ENCODE data around the gene LDOC1. TPM values are rescaled to one million over a fixed set of nuclear protein-coding genes. Genes with fewer than 3 reads are reported as not detected.
"Not testable (repeated sequence)": the region's sequence is repeated elsewhere in the genome, so short reads cannot be mapped to it uniquely, and the experiment has no call there.

The LDOC1 gene
- 8.1 TPM for total RNA-seq

GRCh38 chrX:141176586-141177451, at the start of gene LDOC1:
Gene LDOC1, minus strand, starts transcription at chrX:141177129. Its CDS starts 108 bp downstream, at chrX:141177021.
- peak; percentile 41 to 78 (median 71) for DNase-seq (ENCODE audit: low read depth in 2 of 3, low spot score in 2 of 3)

DNA sequence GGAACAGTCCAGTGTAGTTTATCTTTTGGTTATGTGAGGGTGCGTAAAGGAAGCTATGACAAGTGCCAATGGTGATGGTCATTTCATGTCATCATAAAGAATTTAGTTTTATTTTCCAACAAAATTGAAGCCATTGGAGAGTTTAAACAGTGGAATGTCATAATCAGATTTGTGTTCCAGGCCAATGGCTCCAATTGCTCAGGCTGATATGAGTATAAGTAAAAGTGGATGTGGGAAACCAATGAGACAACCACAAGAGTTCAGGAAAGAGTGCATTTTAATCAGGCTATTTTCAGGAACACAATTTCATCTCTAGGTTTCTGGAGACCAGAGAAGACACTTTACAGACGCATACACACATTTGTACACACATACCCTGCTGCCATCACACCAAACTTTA, 44.7 kb upstream of the LDOC1 start:
- no peak for DNase-seq (ENCODE audit: low read depth in 2 of 3, low spot score in 2 of 3)

GRCh38 chrX:141220342-141221008, 43.5 kb upstream of the LDOC1 start:
- DNase-seq (ENCODE audit: low read depth in 2 of 3, low spot score in 2 of 3): no peak

DNA sequence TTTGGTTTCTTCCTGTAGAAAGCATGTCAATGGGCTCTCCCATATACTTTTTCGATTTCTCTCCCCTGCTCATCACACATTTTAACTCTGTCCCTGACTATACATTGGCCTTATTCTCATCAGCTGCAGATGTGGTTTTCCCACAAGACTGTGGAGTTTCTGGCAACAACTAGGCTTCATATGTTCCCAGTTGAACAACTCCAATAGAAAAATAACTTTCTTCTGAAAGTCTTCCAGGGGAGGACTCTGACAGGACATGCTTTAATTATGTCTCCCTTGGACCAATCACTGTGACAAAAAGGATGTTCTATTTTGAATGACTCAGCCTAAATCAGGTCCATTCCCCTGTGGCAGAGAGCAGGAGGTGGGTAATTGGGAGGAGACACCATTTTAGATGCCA, 37.3 kb upstream of the LDOC1 start:
- no peak for DNase-seq (ENCODE audit: low read depth in 2 of 3, low spot score in 2 of 3)

DNA sequence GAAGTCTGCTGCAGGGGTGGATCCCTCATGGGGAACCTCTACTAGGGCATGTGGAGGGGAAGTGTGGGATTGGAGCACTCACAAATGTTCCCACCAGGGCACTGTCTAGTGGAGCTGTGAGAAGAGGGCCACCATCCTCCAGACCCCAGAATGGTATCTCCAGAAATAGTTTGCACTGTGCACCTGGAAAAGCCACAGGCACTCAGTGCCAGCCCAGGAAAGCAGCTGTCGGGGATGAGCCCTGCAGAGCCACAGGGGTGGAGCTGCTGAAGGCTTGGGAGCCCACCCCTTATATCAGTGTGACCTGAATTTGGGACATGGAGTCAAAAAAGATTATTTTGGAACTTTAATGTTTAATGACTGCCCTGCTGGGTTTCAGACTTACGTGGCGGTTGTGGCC, 25.0 kb upstream of the LDOC1 start:
- DNase-seq (ENCODE audit: low read depth in 2 of 3, low spot score in 2 of 3): no peak

DNA sequence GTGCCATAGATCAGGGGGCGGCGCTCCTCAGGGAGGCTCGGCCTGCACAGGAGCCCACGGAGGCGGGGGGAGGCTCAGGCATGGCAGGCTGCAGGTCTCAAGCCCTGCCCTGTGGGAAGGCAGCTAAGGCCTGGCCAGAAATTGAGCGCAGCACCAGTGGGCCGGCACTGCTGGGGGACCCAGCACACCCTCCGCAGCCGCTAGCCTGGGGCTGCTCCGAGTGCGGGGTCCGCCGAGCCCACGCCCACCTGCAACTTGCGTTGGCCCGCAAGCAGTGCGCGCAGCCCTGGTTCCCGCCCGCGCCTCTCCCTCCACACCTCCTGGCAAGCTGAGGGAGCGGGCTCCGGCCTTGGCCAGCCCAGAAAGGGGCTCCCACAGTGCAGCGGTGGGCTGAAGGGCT, 11.6 kb upstream of the LDOC1 start:
- DNase-seq (ENCODE audit: low read depth in 2 of 3, low spot score in 2 of 3): not testable (repeated sequence)

DNA sequence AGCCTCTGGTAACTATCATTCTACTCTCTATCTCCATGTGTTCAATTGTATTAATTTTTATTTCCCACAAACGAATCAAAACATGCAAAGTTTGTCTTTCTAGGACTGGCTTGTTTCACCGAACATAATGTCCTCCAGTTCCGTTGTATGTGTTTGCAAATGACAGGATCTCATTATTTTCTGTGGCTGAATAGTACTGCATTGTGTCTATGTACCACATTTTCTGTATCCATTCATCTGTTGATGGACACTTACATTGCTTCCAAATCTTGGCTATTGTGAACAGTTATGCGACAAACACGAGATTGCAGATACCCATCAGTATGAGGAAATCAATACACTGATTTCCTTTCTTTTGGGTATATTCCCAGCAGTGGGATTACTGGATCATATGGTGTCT, 8.4 kb upstream of the LDOC1 start:
- no peak for DNase-seq (ENCODE audit: low read depth in 2 of 3, low spot score in 2 of 3)

- DNase-seq (ENCODE audit: low read depth in 2 of 3, low spot score in 2 of 3): no peak
Measured at GRCh38 chrX:141183000-141183399, 6.1 kb upstream of the LDOC1 start.

- DNase-seq (ENCODE audit: low read depth in 2 of 3, low spot score in 2 of 3): peak in 1 of 3 donors; percentile 1
Measured at GRCh38 chrX:141180851-141181250, 3.9 kb upstream of the LDOC1 start.

DNA sequence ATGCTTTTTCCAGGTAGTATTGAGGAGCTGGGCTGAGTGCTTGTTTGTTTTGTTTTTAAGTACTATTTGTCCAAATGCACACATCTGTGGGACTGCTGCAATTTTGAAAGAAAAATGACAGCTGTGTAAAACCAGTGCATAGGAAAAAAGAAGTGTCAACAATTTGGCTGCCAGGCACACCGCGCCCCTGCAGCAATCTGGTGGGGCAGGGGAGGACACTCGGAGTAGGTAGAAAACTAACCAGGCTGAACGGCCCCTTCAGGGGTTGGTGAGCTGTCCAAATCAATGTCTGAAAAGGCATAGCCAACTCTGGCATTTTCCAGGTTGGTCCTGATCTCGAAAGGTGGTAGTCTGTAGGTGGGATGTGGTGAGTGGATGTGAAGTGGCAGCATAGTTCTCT, 1.1 kb downstream of the LDOC1 start:
- no peak for DNase-seq (ENCODE audit: low read depth in 2 of 3, low spot score in 2 of 3)

DNA sequence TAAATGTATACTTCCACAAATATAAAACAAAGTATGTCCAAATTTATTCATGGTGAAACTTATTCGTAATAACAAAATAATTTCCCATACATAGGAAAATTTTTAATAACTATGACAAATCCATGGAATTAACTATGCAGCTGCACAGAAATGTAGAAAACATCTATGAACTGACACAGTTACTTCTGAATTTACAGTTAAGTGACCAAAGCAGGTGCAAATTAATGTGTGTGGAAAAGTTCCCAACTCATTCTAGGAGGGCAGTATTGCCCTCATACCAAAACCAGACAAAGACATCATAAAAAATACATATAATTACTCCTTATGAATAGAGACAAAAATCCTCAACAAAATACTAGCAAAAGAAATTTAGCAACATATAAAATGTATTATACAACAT, 12.5 kb downstream of the LDOC1 start:
- DNase-seq (ENCODE audit: low read depth in 2 of 3, low spot score in 2 of 3): no peak

GRCh38 chrX:141158084-141158483, 18.8 kb downstream of the LDOC1 start:
- no peak for DNase-seq (ENCODE audit: low read depth in 2 of 3, low spot score in 2 of 3)

DNA sequence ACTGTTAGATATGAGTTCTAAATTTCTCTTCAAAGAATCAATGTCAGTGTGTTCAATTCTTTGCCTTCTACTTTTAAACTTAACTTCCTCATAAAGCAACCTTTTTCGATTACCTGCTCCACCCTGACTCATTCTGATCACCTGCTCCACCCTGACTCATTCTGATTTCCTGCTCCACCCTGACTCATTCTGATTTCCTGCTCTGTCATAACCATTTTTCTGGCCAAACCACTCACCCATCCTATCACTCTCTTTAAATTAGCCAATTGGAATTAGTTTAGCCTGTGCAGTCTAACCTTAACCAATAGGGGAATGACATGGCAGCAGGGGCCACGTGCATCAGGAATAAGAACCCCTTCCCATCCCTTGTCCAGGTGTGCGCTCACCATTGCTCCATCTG, 21.7 kb downstream of the LDOC1 start:
- not testable (repeated sequence) for DNase-seq (ENCODE audit: low read depth in 2 of 3, low spot score in 2 of 3)

DNA sequence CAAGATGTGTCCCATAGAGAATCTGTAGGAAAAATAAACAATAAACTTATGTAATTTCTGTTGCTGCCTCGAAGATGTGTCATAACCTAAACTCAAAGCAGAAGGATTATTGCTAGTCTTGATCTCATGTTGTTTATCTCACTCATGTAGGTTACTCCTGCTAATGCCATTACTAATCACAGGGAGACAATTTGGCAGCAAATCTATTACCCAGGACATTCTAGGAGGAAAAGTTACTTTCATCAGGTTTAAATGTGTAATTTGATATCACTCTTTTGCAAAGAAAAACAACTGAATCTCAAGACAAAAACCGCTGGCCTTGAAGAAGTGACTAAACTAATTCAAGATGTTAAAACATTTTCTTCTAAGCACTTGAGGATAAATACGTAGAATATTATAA, 34.0 kb downstream of the LDOC1 start:
- DNase-seq (ENCODE audit: low read depth in 2 of 3, low spot score in 2 of 3): no peak

DNA sequence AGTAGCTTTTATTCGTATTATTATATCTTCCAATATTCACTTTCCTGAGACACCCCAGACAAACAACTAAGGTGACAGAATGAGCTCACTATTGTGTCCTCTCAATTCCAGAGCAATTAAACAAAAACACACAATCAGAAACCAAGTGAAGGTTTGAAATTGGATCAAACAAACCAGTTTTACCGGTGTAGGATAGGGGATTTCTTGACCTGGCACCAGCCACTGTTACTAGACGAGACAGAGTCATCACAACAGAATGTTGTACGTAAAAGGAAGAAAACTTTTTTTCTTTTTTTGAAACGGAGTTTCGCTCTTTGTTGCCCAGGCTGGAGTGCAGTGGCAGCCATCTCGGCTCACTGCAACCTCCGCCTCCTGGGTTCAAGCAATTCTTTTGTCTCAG, 43.7 kb downstream of the LDOC1 start:
- DNase-seq (ENCODE audit: low read depth in 2 of 3, low spot score in 2 of 3): no peak

GRCh38 chrX:141127146-141127545, 49.8 kb downstream of the LDOC1 start:
- DNase-seq (ENCODE audit: low read depth in 2 of 3, low spot score in 2 of 3): no peak

Other genes starting within 250 kb of the LDOC1 start
- not detected for gene SPANXB1, start 174.5 kb downstream of the LDOC1 start, total RNA-seq
- gene SPANXC, start 65.4 kb upstream of the LDOC1 start, total RNA-seq: not detected

Data from hematopoietic multipotent progenitor cell (in vitro differentiated cells).